OCI-LY1 (cell line): ENCODE results near the gene TTN.

Source experiments
- H2AFZ ChIP-seq: fragments of 200-600 bp; sonication (generic), shearing (Covaris generic); 2 replicates; pipeline ENCODE4 v1.6.0; 2014; ENCODE audit warnings: antibody characterized with exemption, mild to moderate bottlenecking, low read length
- H3F3A ChIP-seq: fragments of 200-600 bp; sonication (generic), shearing (Covaris generic); 2 replicates; pipeline ENCODE4 v1.6.0; 2014; ENCODE audit warnings: mild to moderate bottlenecking, antibody characterized with exemption, low read length, moderate library complexity; ENCODE audit not compliant: insufficient read depth
- H3K27ac ChIP-seq: fragments of 200-600 bp; sonication (generic); 2 replicates; pipeline ENCODE4 v1.5.1; 2014; ENCODE audit warnings: low read length, mixed run types, mild to moderate bottlenecking, low read depth; ENCODE audit not compliant: poor library complexity, severe bottlenecking
- H3K27me3 ChIP-seq: fragments of 200-600 bp; sonication (generic); 2 replicates; pipeline ENCODE4 v1.6.0; 2014; ENCODE audit warnings: antibody characterized with exemption, mild to moderate bottlenecking, low read length, moderate library complexity; ENCODE audit not compliant: insufficient read depth
- H3K36me3 ChIP-seq: fragments of 200-600 bp; sonication (generic); 2 replicates; pipeline ENCODE4 v1.6.1; 2014; ENCODE audit warnings: mild to moderate bottlenecking, antibody characterized with exemption, low read length, moderate library complexity, mixed read lengths; ENCODE audit not compliant: insufficient read depth
- H3K4me1 ChIP-seq: fragments of 200-600 bp; sonication (generic); 2 replicates; pipeline ENCODE4 v1.5.1; 2014; ENCODE audit warnings: mild to moderate bottlenecking, low read length, moderate library complexity; ENCODE audit not compliant: insufficient read depth, severe bottlenecking
- H3K4me2 ChIP-seq: fragments of 200-600 bp; sonication (generic), shearing (Covaris generic); 2 replicates; pipeline ENCODE4 v1.6.1; 2014; ENCODE audit warnings: low read length
- H3K4me3 ChIP-seq: fragments of 200-600 bp; sonication (generic); 2 replicates; pipeline ENCODE4 v1.5.1; 2014; ENCODE audit warnings: low read length, low read depth, mild to moderate bottlenecking, mixed read lengths; ENCODE audit not compliant: poor library complexity, severe bottlenecking
- H3K79me2 ChIP-seq: fragments of 200-600 bp; shearing (Covaris generic); 2 replicates; pipeline ENCODE4 v1.6.1; 2016; ENCODE audit warnings: mixed run types, low read length, mixed read lengths; ENCODE audit not compliant: insufficient read depth
- H3K9ac ChIP-seq: fragments of 200-600 bp; sonication (generic), shearing (Covaris generic); 2 replicates; pipeline ENCODE4 v1.6.1; 2014; ENCODE audit warnings: mild to moderate bottlenecking, low read length, mixed read lengths
- H3K9me2 ChIP-seq: fragments of 200-600 bp; sonication (generic), shearing (Covaris generic); 2 replicates; pipeline ENCODE4 v1.6.1; 2014; ENCODE audit warnings: low read depth, mild to moderate bottlenecking, low read length, mixed read lengths
- H3K9me3 ChIP-seq: fragments of 200-600 bp; shearing (Covaris generic); 2 replicates; pipeline ENCODE4 v1.6.1; 2014; ENCODE audit warnings: low read length, mixed read lengths
- H4K20me1 ChIP-seq: fragments of 200-600 bp; sonication (generic), shearing (Covaris generic); 2 replicates; pipeline ENCODE4 v1.6.0; 2016; ENCODE audit warnings: mild to moderate bottlenecking, low read length; ENCODE audit not compliant: insufficient read depth
- CTCF ChIP-seq: fragments of 200-600 bp; sonication (generic), shearing (Covaris generic); IDR thresholded peaks from 2 replicates; pipeline ENCODE4 v1.5.1; 2017; ENCODE audit warnings: mild to moderate bottlenecking, antibody characterized with exemption, low read length, moderate library complexity, mixed read lengths
- EZH2 ChIP-seq: fragments of 200-600 bp; sonication (generic), shearing (Covaris generic); IDR thresholded peaks from 2 replicates; pipeline ENCODE4 v1.8.0; 2017; ENCODE audit warnings: borderline replicate concordance, mixed run types, mild to moderate bottlenecking, antibody characterized with exemption, low read length, moderate library complexity, mixed read lengths

TTN gene

DNA sequence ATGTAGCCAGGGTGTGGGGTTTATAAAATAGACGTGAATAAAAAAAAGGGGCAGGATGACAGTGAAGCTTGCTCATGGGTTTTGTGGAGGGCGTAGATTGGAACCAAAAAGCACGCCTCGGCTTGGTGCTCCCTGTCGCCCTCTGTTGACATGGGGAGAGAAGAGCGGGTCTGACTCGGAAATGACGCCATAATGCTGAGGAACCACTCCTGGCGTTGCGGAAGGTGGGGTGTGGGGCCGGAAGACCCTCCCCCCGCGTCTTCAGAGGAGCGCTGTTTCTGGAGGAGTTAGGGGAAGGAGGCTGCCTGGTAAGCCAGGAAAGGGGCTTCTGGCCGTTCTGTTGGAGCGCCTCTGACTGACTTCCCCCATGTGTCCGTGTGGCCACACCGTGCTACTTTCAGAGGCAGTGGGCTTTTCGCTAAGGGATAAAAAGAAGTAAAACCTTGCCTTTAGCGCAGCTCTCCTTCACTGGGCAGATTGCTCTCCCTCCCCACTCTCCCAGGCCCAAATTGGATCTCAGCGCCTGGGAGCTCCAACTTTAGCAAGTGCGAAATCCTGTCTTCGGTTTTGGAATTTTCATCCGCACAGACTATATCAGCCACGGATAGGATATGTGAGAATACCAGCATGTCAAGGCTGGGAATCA lies 284.1 kb downstream of the TTN start:
- Histone ChIP-seq H3F3A (no peaks in the 10 kb centered on the region), H3K27me3 (no peaks in the 10 kb centered on the region), H3K4me3 (peak overlapping the region; percentile 91), H4K20me1 (no peaks in the 10 kb centered on the region), H3K27ac (peak overlapping the region; percentile 49), H3K4me1 (peaks cover 15% of the 10 kb centered on the region), H3K4me2 (peak overlapping the region; percentile 87), H2AFZ (peak overlapping the region; percentile 84), H3K9me2 (no peaks in the 10 kb centered on the region), H3K9ac (peak overlapping the region; percentile 93), H3K9me3 (no peaks in the 10 kb centered on the region), H3K79me2 (peaks cover 35% of the 10 kb centered on the region), H3K36me3 (peaks cover 24% of the 10 kb centered on the region)
- TF ChIP-seq EZH2 (no peak), CTCF (peak; percentile 94)

GRCh38 chr2:178521304-178522150 lies 285.7 kb downstream of the TTN start:
- Histone ChIP-seq H3K27me3 (no peaks in the 10 kb centered on the region), H3K36me3 (peaks cover 9% of the 10 kb centered on the region; the same call in 1 of the 2 replicates), H3K9me3 (no peaks in the 10 kb centered on the region), H2AFZ (no peak overlapping the region), H3K9me2 (no peaks in the 10 kb centered on the region), H3K4me3 (no peak overlapping the region), H3K79me2 (peaks cover 22% of the 10 kb centered on the region), H3K9ac (no peak overlapping the region), H3K4me2 (no peak overlapping the region), H3K27ac (no peak overlapping the region), H4K20me1 (no peaks in the 10 kb centered on the region), H3K4me1 (peaks cover 15% of the 10 kb centered on the region), H3F3A (no peaks in the 10 kb centered on the region)
- no peak for TF ChIP-seq EZH2
- TF ChIP-seq CTCF: no peak

DNA sequence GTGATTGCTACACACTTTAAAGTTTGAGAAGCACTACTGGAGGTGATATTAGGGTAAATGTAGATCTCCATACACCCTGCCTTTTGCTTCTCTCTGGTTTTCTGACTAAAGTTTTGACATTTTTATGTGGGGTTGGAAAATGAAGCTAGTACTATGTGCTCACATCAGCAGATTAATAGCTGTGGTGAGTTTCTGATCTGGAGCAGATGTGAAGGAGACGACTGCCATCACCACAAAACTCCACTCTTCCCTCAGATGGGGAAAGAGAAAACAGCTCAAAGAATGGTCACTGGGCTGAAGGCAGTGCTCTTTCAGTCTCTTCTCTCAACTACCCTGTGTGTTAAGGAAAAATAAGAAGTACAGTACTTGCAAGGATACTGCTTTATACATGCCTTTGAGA lies 289.7 kb downstream of the TTN start:
- Histone ChIP-seq H4K20me1 (no peaks in the 10 kb centered on the region), H3F3A (no peaks in the 10 kb centered on the region), H3K36me3 (peaks cover 4% of the 10 kb centered on the region; the same call in 1 of the 2 replicates), H3K9ac (no peak overlapping the region), H3K9me3 (no peaks in the 10 kb centered on the region), H3K79me2 (no peaks in the 10 kb centered on the region), H3K4me1 (peaks cover 1% of the 10 kb centered on the region), H3K4me3 (no peak overlapping the region), H3K4me2 (no peak overlapping the region), H2AFZ (no peak overlapping the region), H3K27me3 (no peaks in the 10 kb centered on the region), H3K9me2 (no peaks in the 10 kb centered on the region), H3K27ac (no peak overlapping the region)
- TF ChIP-seq EZH2: no peak
- TF ChIP-seq CTCF: no peak
